ENCODE data around the gene NLRP3. TPM values are rescaled to one million over a fixed set of nuclear protein-coding genes. Genes with fewer than 3 reads are reported as not detected.

Gene NLRP3
- total and polyA plus RNA-seq, 9 of the 15 experiments (the other 6 are each of a cell fraction or from before 2014, with no cell fraction given) = not detected

- no peak for TF ChIP-seq ZBTB34 (CRISPR knock-in tag; IDR thresholded peaks at IDR 0.05)
- no peak for TF ChIP-seq BHLHE40 (IDR thresholded peaks at IDR 0.05; ENCODE audit: low read length)
- TF ChIP-seq, protein P1, sequence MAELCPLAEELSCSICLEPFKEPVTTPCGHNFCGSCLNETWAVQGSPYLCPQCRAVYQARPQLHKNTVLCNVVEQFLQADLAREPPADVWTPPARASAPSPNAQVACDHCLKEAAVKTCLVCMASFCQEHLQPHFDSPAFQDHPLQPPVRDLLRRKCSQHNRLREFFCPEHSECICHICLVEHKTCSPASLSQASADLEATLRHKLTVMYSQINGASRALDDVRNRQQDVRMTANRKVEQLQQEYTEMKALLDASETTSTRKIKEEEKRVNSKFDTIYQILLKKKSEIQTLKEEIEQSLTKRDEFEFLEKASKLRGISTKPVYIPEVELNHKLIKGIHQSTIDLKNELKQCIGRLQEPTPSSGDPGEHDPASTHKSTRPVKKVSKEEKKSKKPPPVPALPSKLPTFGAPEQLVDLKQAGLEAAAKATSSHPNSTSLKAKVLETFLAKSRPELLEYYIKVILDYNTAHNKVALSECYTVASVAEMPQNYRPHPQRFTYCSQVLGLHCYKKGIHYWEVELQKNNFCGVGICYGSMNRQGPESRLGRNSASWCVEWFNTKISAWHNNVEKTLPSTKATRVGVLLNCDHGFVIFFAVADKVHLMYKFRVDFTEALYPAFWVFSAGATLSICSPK (IDR thresholded peaks at IDR 0.05; ENCODE audit: borderline replicate concordance) = no peak
- TF ChIP-seq JUNB (CRISPR knock-in tag; conservative IDR thresholded peaks at IDR 0.05) = no peak
- TF ChIP-seq ZNF717 (CRISPR knock-in tag; IDR thresholded peaks at IDR 0.05) = no peak
- no peak for TF ChIP-seq SIRT6 (IDR thresholded peaks at IDR 0.05; ENCODE audit: low read depth, low read length)
- no peak for TF ChIP-seq ZNF592 (IDR thresholded peaks at IDR 0.05)
- no peak for TF ChIP-seq ELF2 (CRISPR knock-in tag; IDR thresholded peaks at IDR 0.05)
- TF ChIP-seq CREM (IDR thresholded peaks at IDR 0.05; ENCODE audit: low read depth) = peak; percentile 53
- TF ChIP-seq CHCHD3 (CRISPR knock-in tag; IDR thresholded peaks at IDR 0.05) = no peak
- no peak for TF ChIP-seq SFPQ (IDR thresholded peaks at IDR 0.05; ENCODE audit: low read depth, low read length)
- no peak for TF ChIP-seq ZNF121 (CRISPR knock-in tag; conservative IDR thresholded peaks at IDR 0.05)
- no peak for TF ChIP-seq TRIM28 (IDR thresholded peaks at IDR 0.05)
- TF ChIP-seq PHTF2 (CRISPR knock-in tag; IDR thresholded peaks at IDR 0.05) = no peak
- no peak for TF ChIP-seq NFXL1 (CRISPR knock-in tag; IDR thresholded peaks at IDR 0.05)
Observed at GRCh38 chr1:247471445-247472016, 55.6 kb downstream of the NLRP3 start (continued).

Data from K562 (cell line).